Ascending aorta (tissue), 2 donors: ENCODE measurements around the gene STK39. TPM values are rescaled to one million over a fixed set of nuclear protein-coding genes. Genes with fewer than 3 reads are reported as not detected.

Experiments used
- DNase-seq, 2 donors: peaks; one replicate each; pipeline ENCODE4 v3.0.0-alpha.2; 2019; ENCODE audit warnings: low spot score in 2 of 2
- H3K27ac ChIP-seq, 2 donors: fragments of 200-600 bp; sonication (generic); one replicate each; pipeline ENCODE4 v1.5.1; 2016 to 2017; ENCODE audit warnings: mild to moderate bottlenecking in 1 of 2
- H3K27me3 ChIP-seq: fragments of 200-600 bp; sonication (generic); one replicate; pipeline ENCODE4 v1.5.1; 2017
- H3K36me3 ChIP-seq, 2 donors: fragments of 200-600 bp; sonication (generic); one replicate each; pipeline ENCODE4 v1.5.1; 2016
- H3K4me1 ChIP-seq, 2 donors: fragments of 200-600 bp; sonication (generic); one replicate each; pipeline ENCODE4 v1.5.1; 2016 to 2017; ENCODE audit warnings: mild to moderate bottlenecking in 1 of 2
- H3K4me3 ChIP-seq, 2 donors: fragments of 200-600 bp; sonication (generic); one replicate each; pipeline ENCODE4 v1.5.1; 2016 to 2017; ENCODE audit warnings: mild to moderate bottlenecking in 1 of 2
- H3K9me3 ChIP-seq, 2 donors: fragments of 200-600 bp; sonication (generic); one replicate each; pipeline ENCODE4 v1.5.1; 2016
- intact Hi-C: fragments of 100-400 bp; cut with DNase I; formaldehyde crosslinking; loops from one replicate; pipeline ENCODE4 v1.15.1; 2023
- total RNA-seq: library from RNA; depleted of rRNA; stranded (reverse); fragments of >200 nt; gene quantifications from one replicate; pipeline ENCODE4 v1.1.0, GENCODE V29; 2016
- TF ChIP-seq, protein P1 (sequence below), 3 experiments: fragments of 200-600 bp in 2 of 3; fragments of 450-650 bp in 1 of 3; sonication (generic) in 2 of 3; IDR thresholded peaks; one replicate each; pipeline ENCODE4 v1.5.1; 2016 to 2019; ENCODE audit warnings: antibody characterized with exemption in 3 of 3, mild to moderate bottlenecking in 1 of 3, moderate library complexity in 1 of 3

The STK39 gene
- total RNA-seq, 1 donor from 2014 or later = 7.5 TPM

- Histone ChIP-seq H3K27ac (no peak overlapping the region), H3K27me3 (no peaks in the 10 kb centered on the region), H3K9me3 (no peaks in the 10 kb centered on the region), H3K4me3 (no peak overlapping the region), H3K4me1 (no peaks in the 10 kb centered on the region), H3K36me3 (no peaks in the 10 kb centered on the region)
- TF ChIP-seq, protein P1, sequence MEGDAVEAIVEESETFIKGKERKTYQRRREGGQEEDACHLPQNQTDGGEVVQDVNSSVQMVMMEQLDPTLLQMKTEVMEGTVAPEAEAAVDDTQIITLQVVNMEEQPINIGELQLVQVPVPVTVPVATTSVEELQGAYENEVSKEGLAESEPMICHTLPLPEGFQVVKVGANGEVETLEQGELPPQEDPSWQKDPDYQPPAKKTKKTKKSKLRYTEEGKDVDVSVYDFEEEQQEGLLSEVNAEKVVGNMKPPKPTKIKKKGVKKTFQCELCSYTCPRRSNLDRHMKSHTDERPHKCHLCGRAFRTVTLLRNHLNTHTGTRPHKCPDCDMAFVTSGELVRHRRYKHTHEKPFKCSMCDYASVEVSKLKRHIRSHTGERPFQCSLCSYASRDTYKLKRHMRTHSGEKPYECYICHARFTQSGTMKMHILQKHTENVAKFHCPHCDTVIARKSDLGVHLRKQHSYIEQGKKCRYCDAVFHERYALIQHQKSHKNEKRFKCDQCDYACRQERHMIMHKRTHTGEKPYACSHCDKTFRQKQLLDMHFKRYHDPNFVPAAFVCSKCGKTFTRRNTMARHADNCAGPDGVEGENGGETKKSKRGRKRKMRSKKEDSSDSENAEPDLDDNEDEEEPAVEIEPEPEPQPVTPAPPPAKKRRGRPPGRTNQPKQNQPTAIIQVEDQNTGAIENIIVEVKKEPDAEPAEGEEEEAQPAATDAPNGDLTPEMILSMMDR (IDR thresholded peaks at IDR 0.05) = no peak
- intact Hi-C loops = no loop called here
- DNase-seq = no peak
Observed at GRCh38 chr2:168175469-168175868, 71.9 kb downstream of the STK39 start.

DNA sequence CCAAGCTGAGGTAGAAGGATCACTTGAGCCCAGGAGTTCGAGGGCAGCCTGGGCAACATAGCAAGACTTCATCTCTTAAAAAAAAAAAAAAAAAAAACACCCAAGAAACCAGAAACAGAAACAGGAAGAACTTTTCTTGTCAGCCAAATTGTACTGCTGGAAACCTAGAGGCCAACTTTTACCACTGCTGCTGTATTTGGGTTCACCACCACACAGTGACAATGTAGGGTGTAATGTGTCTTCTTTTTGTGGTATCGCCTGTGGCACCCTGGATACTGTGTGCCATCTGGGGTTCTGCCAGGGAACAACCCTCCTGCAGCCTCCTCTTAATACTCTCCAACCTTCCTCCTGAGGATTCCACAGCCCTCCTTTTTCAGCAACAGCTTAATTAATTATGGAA, 72.6 kb downstream of the STK39 start:
- intact Hi-C loops = no loop called here
- TF ChIP-seq, protein P1 (IDR thresholded peaks at IDR 0.05) = no peak
- Histone ChIP-seq H3K4me1 (no peaks in the 10 kb centered on the region), H3K27ac (no peak overlapping the region), H3K36me3 (no peaks in the 10 kb centered on the region), H3K27me3 (no peaks in the 10 kb centered on the region), H3K9me3 (no peaks in the 10 kb centered on the region), H3K4me3 (no peak overlapping the region)
- DNase-seq = no peak

DNA sequence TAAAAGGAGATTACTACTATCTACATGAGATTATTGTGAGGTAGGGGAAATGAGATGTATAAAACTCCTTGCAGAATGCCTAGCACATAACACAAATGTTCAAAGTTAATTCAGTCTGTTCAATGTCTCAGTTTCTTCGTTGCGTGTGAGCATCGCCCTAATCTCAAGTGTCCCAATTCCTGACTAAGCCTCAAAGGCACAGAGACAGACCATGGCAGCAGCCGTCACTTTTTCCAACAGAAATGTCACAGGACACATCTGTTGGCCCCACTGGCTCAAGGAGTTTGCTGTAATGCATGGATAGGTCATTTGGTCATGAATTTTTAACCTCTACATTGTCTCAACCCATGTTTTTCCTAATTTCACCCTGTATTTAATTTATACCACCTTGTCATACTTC, 75.3 kb downstream of the STK39 start:
- H3K4me3 ChIP-seq = no peak overlapping the region
- TF ChIP-seq, protein P1 (IDR thresholded peaks at IDR 0.05) = no peak
- H3K9me3 ChIP-seq = no peaks in the 10 kb centered on the region
- H3K36me3 ChIP-seq = no peaks in the 10 kb centered on the region
- H3K27ac ChIP-seq = no peak overlapping the region
- intact Hi-C loops = no loop called here
- no peaks in the 10 kb centered on the region for H3K4me1 ChIP-seq
- H3K27me3 ChIP-seq = no peaks in the 10 kb centered on the region
- no peak for DNase-seq

- H3K9me3 ChIP-seq = no peaks in the 10 kb centered on the region
Observed at GRCh38 chr2:168171059-168171762, 76.2 kb downstream of the STK39 start.

GRCh38 chr2:168169097-168169745, 78.2 kb downstream of the STK39 start:
- Histone ChIP-seq H3K4me1 (peaks cover 0 to 11% of the 10 kb centered on the region in 2 donors), H3K9me3 (no peaks in the 10 kb centered on the region), H3K36me3 (no peaks in the 10 kb centered on the region), H3K4me3 (no peak overlapping the region), H3K27ac (no peak overlapping the region), H3K27me3 (no peaks in the 10 kb centered on the region)
- intact Hi-C loops = loop anchor here (10.0 kb wide), 1 partner anchor 76 kb away; the partner anchor contains the start of gene STK39
- no peak for DNase-seq
- TF ChIP-seq, protein P1 (IDR thresholded peaks at IDR 0.05) = no peak

More at GRCh38 chr2:168171059-168171762, 76.2 kb downstream of the STK39 start:
- no peak for DNase-seq
- no peak overlapping the region for H3K27ac ChIP-seq
- H3K27me3 ChIP-seq = no peaks in the 10 kb centered on the region
- H3K4me1 ChIP-seq = no peaks in the 10 kb centered on the region
- intact Hi-C loops = no loop called here
- H3K36me3 ChIP-seq = no peaks in the 10 kb centered on the region
- TF ChIP-seq, protein P1 (IDR thresholded peaks at IDR 0.05) = no peak
- H3K4me3 ChIP-seq = no peak overlapping the region
